ENCODE results near the gene STUM.
"Not testable (repeated sequence)": the region's sequence is repeated elsewhere in the genome, so short reads cannot be mapped to it uniquely, and the experiment has no call there.

STUM gene

DNA sequence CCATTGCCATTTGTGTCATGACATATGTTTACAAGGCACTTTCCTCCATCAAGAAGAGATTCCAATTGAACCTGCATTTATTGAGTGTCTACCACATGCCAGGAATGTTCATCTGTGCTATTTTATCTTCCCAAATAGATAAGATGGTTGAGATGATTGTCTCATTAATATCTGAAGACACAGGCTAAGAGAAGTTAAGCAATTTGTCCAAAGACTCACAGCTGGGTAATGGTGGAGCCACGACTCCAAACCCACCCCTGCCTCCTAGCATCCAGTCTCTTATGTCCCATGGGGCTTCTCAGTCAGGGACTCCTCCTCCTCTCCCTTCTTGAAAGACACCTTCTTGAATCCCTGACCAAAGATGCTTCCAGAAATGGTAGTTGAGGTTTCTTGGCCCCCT lies 68.1 kb downstream of the STUM start:
- Histone ChIP-seq H4K20me1 (no peaks in the 10 kb centered on the region), H3K9ac (no peak overlapping the region), H3K27me3 (no peaks in the 10 kb centered on the region), H3K4me1 (peaks cover 13% of the 10 kb centered on the region; the same call in 1 of the 2 replicates), H3K27ac (no peak overlapping the region), H3K4me3 (no peak overlapping the region), H3K36me3 (no peaks in the 10 kb centered on the region), H3K9me3 (peaks cover 19% of the 10 kb centered on the region), H3K4me2 (no peak overlapping the region)
- TF ChIP-seq Cebpa-rat (IDR thresholded peaks at IDR 0.05): no peak

DNA sequence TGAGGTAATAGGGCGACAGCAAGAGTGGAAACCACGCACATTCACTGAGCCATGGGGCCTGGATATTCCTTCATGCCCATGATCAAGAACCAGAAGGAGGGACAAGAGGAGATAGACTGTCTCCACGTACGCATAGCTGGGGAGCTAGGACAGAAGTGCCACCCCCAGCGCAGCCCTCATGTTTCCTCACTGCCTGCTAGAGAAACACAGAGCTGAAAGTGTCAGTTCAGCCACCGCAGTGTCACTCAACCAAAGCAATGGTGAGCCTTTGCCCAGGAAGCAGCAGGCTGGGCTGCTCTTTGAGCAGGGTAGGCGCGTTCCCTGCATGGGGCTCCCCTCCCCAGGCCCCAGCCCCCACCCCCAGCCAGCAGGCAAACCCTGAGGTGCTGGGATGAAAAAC lies 68.5 kb downstream of the STUM start:
- no peak for TF ChIP-seq Cebpa-rat (IDR thresholded peaks at IDR 0.05)
- Histone ChIP-seq H3K4me2 (no peak overlapping the region), H3K4me1 (peaks cover 13% of the 10 kb centered on the region; the same call in 1 of the 2 replicates), H3K27ac (no peak overlapping the region), H3K36me3 (no peaks in the 10 kb centered on the region), H3K9me3 (peaks cover 23% of the 10 kb centered on the region), H3K27me3 (no peaks in the 10 kb centered on the region), H3K9ac (no peak overlapping the region), H4K20me1 (no peaks in the 10 kb centered on the region), H3K4me3 (no peak overlapping the region)

DNA sequence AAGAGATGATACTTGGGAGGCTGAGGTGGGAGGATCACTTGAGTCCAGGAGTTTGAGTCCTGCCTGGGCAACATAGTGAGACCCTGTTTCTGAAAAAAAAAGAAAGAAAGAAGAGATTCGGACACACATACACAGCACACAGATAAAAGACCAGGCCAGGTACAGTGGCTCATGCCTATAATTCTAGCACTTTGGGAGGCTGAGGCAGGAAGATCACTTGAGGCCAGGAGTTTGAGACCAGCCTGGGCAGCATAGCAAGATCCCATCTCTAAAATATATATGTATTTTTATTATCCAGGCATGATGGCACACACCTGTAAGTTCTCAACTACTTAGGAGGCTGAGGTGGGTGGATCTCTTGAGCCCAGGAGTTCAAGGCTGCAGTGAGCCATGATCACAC lies 69.2 kb downstream of the STUM start:
- Histone ChIP-seq H3K4me1 (peaks cover 13% of the 10 kb centered on the region; the same call in 1 of the 2 replicates), H3K9me3 (peaks cover 27% of the 10 kb centered on the region)
- H3K9ac ChIP-seq, H4K20me1 ChIP-seq, H3K27ac ChIP-seq, H3K36me3 ChIP-seq, H3K4me2 ChIP-seq, H3K4me3 ChIP-seq, H3K27me3 ChIP-seq: not testable (repeated sequence)

DNA sequence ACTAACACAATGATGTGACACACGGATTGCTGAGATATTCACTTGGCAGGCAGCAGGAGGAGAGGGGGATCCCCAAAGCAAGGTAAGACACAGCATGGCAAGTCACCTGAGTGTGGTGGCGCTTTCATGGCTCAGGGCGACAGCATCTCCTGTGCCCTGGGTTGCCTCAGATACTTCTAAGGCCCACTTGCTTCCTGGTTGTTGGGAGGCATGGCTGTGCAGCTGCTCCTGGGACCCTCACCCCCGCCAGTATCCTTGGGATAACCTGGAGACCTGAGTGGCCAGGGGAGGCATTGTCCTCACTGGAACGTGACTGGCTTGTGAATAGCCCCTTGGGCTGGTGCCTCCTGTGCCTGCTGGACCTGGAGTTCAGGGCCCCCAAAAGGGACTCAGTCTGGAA lies 69.8 kb downstream of the STUM start:
- H3K27me3 ChIP-seq: no peaks in the 10 kb centered on the region
- H3K4me2 ChIP-seq: no peak overlapping the region
- no peak overlapping the region for H3K4me3 ChIP-seq
- no peak for TF ChIP-seq Cebpa-rat (IDR thresholded peaks at IDR 0.05)
- no peaks in the 10 kb centered on the region for H3K36me3 ChIP-seq
- H3K9ac ChIP-seq: no peak overlapping the region
- H3K4me1 ChIP-seq: peaks cover 13% of the 10 kb centered on the region; the same call in 1 of the 2 replicates
- H4K20me1 ChIP-seq: no peaks in the 10 kb centered on the region
- peaks cover 27% of the 10 kb centered on the region for H3K9me3 ChIP-seq
- no peak overlapping the region for H3K27ac ChIP-seq

DNA sequence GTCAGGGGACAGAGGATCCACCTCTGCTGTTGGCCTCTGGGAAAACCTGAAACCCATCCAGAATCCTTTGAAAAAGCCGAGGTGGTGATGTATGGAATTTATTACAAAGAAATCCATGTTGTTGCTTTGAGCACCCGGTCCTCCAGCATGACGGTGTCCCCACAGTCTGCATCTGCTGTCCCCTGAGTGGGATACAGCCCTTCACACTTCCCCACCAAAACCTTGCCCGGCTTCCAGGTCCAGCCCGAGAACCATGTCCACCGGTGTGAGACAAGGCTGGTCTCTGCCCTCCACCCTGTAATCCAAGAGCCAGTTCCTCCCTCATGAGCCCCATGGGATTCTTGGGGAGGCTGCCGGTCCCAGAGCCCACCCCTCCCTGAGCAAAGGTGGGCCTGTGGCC lies 70.5 kb downstream of the STUM start:
- peaks cover 13% of the 10 kb centered on the region; the same call in 1 of the 2 replicates for H3K4me1 ChIP-seq
- H3K27ac ChIP-seq: no peak overlapping the region
- H3K36me3 ChIP-seq: no peaks in the 10 kb centered on the region
- H3K27me3 ChIP-seq: no peaks in the 10 kb centered on the region
- H3K9me3 ChIP-seq: peaks cover 27% of the 10 kb centered on the region
- no peak overlapping the region for H3K4me2 ChIP-seq
- no peak overlapping the region for H3K4me3 ChIP-seq
- H4K20me1 ChIP-seq: no peaks in the 10 kb centered on the region
- no peak overlapping the region for H3K9ac ChIP-seq
- no peak for TF ChIP-seq Cebpa-rat (IDR thresholded peaks at IDR 0.05)

DNA sequence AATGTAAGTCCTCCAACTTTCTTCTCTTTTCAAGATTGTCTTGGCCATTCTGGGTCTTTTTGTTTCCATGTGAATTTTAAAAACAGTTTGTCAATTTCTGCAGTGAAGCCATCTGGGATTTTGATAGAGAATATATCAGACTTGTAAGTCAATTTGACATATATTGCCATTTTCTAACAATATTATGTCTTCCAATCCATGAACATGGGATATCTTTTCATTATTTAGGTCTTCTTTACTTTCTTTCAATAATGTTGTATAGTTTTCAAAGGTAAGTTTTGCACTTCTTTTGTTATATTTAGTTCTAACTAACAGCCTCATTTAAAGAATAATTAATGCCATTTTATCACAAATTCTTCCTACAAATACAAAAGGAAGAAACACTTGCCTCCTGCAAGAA lies 73.4 kb downstream of the STUM start:
- TF ChIP-seq Cebpa-rat (IDR thresholded peaks at IDR 0.05): no peak
- peaks cover 20% of the 10 kb centered on the region for H3K4me1 ChIP-seq
- no peaks in the 10 kb centered on the region for H3K36me3 ChIP-seq
- H3K27me3 ChIP-seq: no peaks in the 10 kb centered on the region
- H3K27ac ChIP-seq: no peak overlapping the region
- no peak overlapping the region for H3K9ac ChIP-seq
- H4K20me1 ChIP-seq: no peaks in the 10 kb centered on the region
- H3K4me3 ChIP-seq: no peak overlapping the region
- H3K4me2 ChIP-seq: no peak overlapping the region
- peaks cover 10% of the 10 kb centered on the region for H3K9me3 ChIP-seq

DNA sequence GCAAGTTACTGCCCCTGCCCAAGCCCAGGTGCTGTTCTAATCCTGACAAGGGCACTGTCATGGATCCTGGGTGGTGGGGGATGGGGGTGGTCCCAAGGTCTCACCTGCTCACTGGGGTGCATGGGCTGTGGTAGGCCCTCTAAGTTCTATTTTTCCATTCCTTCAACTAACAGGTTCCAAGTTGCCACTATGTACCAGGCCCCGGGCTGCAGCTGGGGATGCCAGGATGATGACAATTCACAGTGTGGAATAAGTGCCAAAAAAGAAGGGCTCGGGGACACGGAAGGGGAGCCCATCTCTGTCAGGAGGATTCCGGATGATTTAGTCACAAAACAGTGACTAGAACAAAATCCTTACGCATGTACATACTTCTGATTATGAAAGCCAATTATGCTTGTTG lies 76.0 kb downstream of the STUM start:
- no peak for TF ChIP-seq Cebpa-rat (IDR thresholded peaks at IDR 0.05)
- no peak overlapping the region for H3K4me2 ChIP-seq
- H3K4me1 ChIP-seq: peaks cover 20% of the 10 kb centered on the region
- no peak overlapping the region for H3K4me3 ChIP-seq
- H3K27ac ChIP-seq: no peak overlapping the region
- H3K27me3 ChIP-seq: no peaks in the 10 kb centered on the region
- no peak overlapping the region for H3K9ac ChIP-seq
- peaks cover 9% of the 10 kb centered on the region for H3K9me3 ChIP-seq
- H3K36me3 ChIP-seq: peaks cover 2% of the 10 kb centered on the region; the same call in 1 of the 2 replicates
- no peaks in the 10 kb centered on the region for H4K20me1 ChIP-seq

DNA sequence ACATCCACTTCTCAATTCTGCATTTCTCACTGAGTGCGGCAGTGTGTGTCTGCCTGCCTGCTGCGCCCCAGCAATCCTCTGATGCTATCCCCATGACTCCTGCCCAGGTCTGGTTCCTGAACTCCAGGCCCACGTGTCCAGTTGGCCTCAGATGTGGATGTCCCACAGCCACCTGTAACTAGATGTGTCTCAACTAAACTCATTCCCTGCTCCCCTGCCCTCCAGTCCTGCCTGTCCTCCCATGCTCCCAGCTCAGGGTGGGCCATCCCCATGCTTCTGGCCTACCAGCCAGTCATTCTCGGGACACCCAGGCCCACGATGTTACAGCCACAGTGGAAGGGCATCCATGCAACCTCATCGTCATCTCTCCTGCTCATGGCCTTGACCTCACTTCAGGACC lies 76.8 kb downstream of the STUM start:
- no peaks in the 10 kb centered on the region for H3K27me3 ChIP-seq
- peaks cover 9% of the 10 kb centered on the region for H3K9me3 ChIP-seq
- H4K20me1 ChIP-seq: no peaks in the 10 kb centered on the region
- H3K4me1 ChIP-seq: peaks cover 20% of the 10 kb centered on the region
- TF ChIP-seq Cebpa-rat (IDR thresholded peaks at IDR 0.05): no peak
- H3K4me2 ChIP-seq: no peak overlapping the region
- no peak overlapping the region for H3K4me3 ChIP-seq
- H3K36me3 ChIP-seq: peaks cover 10% of the 10 kb centered on the region; the same call in 1 of the 2 replicates
- H3K27ac ChIP-seq: no peak overlapping the region
- no peak overlapping the region for H3K9ac ChIP-seq

DNA sequence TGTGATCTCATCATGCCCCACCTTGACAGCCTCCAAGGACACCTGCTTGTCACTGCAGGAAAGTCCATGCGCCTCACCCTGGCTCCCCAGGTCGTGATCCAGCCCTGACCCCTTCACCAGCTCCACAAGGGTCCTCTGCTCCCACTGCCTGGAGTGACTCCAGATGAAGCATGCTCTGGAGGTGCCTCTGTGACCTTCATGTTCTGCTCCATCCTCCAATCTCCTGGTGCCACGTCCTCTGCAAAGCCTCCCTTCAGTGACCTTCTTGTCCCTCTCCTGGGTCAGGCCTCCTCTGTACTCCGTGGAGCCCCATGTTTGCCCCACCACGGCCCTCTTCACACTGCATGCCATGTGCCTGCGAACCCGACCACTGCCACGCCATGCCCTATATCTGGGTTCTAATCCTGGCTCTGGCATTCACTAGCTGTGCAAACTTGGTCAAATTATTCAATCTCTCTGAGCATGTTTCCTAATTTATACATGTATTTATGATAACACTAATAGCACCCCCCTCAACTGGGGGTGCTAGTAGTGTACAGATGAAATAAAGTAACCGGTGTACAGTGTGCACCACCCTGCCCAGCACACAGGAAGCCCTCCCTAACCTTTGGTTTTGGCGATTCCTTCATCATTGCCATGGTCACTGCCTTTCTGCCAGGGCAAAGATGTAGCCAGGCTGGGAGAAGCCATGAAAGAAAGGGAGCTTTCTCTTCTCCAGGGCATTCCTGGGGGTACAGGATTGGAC lies 77.4 kb downstream of the STUM start:
- Histone ChIP-seq H3K9ac (no peak overlapping the region), H3K4me2 (peak overlapping the region; percentile 35; the same call in 1 of the 2 replicates), H3K9me3 (peaks cover 9% of the 10 kb centered on the region), H3K4me1 (peaks cover 25% of the 10 kb centered on the region), H4K20me1 (no peaks in the 10 kb centered on the region), H3K36me3 (peaks cover 11% of the 10 kb centered on the region; the same call in 1 of the 2 replicates), H3K27ac (no peak overlapping the region), H3K4me3 (no peak overlapping the region), H3K27me3 (no peaks in the 10 kb centered on the region)
- no peak for TF ChIP-seq Cebpa-rat (IDR thresholded peaks at IDR 0.05)

DNA sequence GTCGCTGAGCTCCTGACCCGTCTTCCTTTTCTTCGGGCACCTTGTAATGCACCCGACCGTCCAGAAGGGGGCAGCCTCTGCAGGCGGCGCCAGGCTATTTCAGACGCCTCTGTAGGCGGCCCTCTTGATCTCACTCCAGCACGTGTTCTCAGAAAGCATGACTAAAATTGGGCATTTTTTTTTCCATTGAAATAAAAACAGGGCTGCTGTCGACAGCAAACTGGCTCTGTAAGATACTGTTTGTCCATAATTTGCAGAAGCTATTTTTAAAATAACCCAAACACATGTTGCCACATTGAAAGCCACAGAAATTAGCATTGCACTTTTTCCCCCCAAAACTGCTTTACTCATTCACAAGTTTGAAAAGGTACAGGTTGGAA lies 78.0 kb downstream of the STUM start:
- no peak for TF ChIP-seq Cebpa-rat (IDR thresholded peaks at IDR 0.05)
- H3K27ac ChIP-seq: no peak overlapping the region
- H3K4me2 ChIP-seq: peak overlapping the region; percentile 35; the same call in 1 of the 2 replicates
- H3K27me3 ChIP-seq: no peaks in the 10 kb centered on the region
- peaks cover 11% of the 10 kb centered on the region; the same call in 1 of the 2 replicates for H3K36me3 ChIP-seq
- peaks cover 31% of the 10 kb centered on the region for H3K4me1 ChIP-seq
- H3K9me3 ChIP-seq: peaks cover 9% of the 10 kb centered on the region
- no peak overlapping the region for H3K4me3 ChIP-seq
- H3K9ac ChIP-seq: no peak overlapping the region
- H4K20me1 ChIP-seq: no peaks in the 10 kb centered on the region

Data from BLaER1 (cell line).